GM19043 (cell line): Measurements from ENCODE around the gene CIB4.
"Not testable (repeated sequence)": the region's sequence is repeated elsewhere in the genome, so short reads cannot be mapped to it uniquely, and the experiment has no call there.

ENCODE experiments used
- ATAC-seq: cut with Tn5 transposase; IDR thresholded peaks from one replicate; pipeline ENCODE4 v1.9.1; 2021; ENCODE audit warnings: low read depth; ENCODE audit not compliant: unreplicated experiment

CIB4 gene

DNA sequence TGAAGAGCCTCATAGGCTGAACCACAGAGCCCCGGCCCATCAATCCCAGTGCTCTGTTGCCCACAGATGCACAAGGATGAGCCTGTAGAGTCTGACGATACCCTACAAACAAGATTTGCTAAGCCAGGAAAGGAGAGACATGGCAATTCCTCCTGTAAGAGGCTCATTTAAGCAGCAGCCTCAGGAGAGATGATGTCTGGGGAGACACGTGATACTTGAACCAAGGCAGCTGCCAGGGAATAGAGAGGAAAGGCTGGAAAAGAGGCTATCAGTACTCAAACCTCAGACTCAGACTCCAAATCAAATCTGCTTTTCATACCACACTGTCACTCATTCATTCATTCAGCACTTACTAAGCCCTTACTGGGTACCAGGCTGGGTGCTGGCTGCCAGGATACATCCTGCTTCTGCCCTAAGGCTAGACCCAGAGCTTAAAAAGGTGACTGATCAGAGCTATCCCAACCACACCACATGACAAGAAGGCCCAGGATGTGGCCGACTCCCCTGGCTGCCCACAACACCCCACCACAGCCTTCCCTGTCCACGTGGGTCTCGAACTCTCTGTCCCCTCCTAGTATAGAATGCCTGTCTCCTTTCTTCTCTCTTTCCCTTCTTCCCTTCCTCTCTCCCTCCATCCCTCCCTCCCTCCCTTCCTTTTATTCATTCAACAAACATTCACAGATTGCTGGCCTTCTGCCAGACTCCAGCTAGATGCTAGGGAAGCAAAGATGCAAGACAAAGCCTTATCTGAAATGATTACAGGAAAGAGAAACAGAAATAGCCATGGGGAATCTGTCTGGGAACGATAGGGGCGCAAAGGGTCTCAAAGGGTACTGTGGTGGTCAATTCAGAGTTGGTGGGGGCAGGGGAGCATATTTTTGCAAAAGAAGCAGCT is 27.9 kb upstream of the CIB4 start:
- no peak for ATAC-seq

DNA sequence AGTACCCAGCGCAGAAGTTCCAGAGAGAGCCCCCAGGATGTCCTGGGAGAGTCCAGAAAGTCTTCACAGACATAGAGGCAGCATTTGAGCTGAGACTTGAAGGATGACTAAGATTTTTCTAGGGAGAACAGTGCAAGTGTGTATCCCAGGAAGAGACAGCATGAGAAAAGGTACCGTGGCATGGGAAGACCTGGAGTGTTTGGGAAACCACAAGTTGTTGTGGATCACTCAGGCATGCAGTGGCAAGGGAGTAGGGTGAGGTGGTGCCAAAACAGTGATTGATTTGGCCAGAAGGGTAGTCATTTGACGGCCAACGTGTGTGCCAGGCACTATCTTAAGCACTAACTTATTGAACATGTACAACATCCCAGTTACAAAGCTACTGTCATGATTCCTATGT is 26.9 kb upstream of the CIB4 start:
- no peak for ATAC-seq

DNA sequence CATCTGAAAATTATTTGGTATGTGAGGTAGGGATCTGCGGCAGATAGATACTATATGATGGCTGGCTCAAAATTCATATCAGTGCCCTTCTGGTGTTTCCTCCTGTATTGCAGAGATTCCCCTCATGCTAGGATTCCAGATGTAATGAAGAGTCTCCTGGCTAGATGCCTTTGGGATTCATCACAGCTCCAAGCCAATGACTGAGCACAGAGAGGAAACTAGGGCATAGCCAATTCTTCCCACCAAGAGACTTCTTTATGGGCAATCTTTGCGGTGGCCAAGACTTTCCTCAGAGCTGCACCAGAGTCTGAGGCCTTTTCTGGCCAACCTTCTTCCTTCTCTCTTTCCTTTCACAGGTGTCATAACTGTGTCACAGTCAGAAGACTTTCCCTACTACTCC is 25.5 kb upstream of the CIB4 start:
- no peak for ATAC-seq

DNA sequence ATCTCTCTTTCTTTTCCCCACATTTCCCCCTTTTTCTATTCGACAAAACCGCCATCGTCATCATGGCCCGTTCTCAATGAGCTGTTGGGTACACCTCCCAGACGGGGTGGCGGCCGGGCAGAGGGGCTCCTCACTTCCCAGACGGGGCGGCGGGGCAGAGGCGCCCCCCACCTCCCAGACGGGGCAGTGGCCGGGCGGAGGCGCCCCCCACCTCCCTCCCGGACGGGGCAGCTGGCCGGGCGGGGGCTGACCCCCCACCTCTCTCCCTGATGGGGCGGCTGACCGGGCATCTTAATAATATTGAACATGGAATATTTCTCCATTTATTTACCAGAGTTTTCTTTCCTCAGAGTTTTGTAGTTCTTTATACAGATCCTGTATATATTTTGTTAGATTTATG is 24.1 kb upstream of the CIB4 start:
- not testable (repeated sequence) for ATAC-seq

DNA sequence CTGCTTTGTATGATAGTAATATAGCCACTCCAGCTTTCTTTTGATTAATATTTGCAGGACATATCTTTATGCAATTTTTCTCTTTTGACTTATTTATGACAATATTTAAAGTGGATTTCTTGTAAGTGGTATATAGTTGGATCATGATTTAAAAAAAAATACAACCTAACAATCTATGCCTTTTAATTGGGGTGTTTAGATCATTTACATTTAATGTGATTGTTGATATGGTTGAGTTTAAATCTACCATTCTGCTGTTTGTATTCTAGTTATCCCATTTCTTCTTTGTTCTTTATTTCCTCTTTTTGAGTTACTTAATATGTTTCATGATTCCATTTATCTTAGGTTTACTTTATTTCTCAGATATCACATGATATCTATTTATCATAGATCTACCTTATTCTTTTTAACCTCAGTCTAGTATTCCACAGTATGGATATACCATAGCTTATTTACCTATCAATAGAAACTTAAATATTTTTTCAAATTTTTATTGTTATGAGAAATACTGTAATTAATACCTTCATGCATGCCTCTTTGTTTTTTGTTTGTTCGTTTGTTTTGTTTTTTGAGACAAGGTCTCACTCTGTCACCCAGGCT is 19.3 kb upstream of the CIB4 start:
- no peak for ATAC-seq

DNA sequence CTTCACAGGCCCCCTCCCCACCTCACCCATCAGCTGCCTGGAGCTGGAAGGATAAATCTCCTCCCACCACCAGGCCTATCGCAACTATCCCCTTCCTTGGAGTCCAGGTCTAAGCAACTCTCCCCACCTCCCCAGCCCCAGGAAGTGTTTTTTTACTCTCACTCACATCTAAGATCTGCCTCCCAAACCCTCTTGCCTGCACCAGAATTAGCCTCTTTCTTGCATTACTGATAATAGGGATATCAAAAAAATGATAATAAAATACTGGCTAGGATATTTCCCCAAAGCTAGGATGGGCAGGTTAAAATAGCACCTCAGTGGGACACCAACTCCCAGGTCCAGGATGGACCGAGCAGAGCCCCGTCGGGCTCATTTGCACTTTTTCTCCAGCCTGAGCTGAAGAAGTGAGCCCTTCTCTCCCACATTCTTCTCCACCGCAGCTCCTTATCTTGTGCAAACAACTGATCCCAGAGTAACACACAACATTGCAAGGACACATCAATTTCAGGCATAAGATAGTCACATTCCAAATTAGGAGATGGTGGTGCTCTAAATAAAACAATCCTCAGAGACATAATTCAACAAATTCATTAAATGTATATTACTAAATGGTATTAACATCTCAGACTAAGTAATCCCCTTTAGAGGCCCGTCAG is 17.7 kb upstream of the CIB4 start:
- no peak for ATAC-seq

DNA sequence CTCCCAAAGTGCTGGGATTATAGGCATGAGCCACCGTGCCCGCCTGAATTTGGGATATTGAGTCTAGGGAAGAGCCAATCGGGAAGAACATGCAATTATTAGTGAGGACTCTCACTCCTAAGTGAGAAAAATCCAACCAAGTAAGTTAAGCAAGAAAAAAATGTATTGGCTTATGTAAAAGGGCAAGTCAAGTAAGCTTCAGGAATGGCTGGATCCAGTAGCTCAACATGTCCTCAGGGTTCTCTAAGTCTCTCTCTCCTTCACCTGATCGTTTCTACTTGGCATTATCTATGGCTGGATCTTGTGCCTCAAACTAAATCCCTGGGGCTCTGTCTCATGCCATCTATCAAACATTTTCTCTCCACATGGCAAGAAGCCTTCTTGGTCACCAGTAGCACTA is 16.1 kb upstream of the CIB4 start:
- no peak for ATAC-seq

DNA sequence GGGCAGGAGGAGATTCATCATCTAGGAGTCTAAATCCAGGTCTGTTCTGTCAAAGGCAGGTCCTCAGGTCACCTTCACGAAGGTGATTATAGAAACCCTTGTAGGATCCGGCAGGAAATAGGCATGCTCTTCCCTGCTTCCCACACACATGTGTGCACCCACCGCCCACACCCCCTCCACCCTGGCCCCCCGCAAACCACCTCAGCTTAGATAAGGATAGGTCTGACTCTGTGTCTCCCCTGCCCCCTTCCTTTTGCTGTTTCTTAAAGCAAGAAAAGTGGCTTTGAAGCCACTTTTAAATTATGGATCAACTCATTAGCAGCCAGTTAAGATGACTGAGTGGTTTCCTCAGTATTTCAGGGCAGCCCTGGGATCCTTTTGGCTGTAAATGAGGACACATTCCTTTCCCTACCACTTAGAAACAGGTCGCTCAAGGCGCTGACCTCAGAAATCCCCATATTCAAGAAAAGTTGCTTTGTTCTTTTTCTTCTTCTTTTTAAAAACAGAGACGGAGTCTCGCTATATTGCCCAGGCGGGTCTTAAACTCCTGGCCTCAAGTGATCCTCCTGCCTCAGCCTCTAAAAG is 14.5 kb upstream of the CIB4 start:
- no peak for ATAC-seq

DNA sequence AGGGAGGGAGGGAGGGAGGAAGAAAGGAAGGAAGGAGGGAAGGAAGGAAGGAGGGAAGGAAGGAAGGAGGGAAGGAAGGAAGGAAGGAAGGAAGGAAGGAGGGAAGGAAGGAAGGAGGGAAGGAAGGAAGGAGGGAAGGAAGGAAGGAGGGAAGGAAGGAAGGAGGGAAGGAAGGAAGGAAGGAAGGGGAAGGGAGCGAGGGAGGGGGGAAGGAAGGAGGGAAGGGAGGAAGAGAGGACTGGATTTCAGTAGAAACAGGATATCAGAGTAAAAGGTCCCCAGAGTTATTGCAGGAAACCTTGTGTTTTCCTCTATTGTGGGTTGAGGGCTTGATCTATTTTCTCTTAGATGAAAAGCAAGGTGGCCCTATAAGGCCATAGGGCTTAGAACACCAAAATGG is 14.0 kb upstream of the CIB4 start:
- ATAC-seq = not testable (repeated sequence)

DNA sequence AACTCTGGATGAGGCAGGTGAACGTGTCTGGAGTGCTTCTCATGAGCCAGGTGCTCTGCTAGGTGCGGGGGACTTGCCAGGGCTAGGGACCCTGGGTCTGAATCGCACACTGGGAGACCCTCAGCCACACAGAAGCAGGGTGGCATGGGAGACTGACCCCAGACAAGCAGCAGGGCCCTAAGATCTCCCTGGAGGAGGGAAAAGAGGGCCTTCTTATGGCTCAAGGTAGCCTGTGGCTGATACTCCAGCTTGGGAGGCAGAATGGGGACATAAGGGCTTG is 12.8 kb upstream of the CIB4 start:
- no peak for ATAC-seq

DNA sequence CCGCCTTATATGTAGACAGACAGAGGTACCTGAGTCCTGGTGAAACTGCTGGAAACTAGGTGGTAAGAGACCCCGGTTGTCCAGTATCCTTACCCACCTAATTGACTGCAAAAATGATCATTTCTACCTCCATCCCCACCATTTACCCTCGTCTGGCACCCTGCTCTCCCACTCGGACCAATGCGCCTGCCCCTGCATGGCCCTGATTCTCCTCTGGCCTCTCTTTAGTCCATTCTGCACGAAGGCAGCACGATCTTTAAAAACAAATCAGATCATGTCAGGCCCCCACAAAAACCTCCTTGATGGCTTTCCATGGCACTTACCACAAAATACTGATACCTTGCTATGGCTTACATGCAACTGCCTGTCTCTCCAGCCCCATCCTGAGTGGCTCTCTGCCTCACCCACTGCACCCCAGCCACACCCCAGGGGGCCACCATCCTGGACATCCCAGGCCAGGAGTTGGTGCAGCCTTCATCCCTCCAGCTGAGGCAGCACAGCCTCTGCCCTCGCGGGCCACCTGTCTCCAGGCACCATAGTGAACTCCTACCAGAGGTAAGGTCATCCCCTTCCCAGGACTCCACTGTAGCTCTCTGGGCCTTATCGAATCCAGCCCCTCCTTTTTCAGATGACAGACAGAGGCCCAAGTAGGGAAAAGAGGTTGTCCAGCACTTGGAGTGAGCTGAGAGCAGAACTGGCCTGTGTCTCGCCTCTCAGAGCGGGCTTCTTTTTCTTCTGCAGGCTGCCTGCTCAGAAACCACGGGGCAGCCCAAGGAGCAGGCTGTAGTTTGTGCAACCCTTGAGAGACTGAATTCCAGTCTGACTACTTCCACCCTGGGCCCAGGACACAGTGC is 12.3 kb upstream of the CIB4 start:
- no peak for ATAC-seq

DNA sequence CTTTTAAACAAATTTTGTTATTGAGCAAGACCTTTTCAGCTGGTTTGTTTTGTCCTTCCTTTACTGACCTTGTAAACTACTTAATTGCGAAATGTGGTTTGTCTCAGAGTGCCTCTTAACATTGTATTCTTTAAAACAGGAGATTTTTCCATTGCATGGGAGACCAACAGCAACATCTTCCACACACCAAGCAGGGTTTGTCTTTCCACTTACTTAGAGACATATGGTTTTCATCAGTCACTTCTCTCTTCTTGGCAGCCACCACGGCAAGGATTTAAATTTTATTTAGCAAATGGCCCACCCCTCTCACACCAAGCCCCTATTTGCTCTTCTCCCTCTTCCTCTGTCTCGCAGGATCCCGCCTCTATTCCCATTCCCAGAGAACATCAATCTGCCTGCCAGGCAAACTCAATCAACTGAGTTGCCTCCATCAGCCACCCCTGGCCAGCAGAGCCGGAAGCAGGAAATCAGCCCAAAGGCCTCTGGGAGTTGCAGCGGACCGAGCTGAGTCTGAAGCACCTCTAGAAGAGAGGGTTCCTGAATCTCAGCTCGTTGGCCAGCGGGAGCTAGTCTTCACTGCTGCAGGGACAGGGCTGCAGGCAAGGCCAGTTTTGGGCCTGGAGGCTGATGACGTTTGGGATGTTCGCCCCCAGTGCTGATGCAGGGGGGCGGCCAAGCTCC is 11.3 kb upstream of the CIB4 start:
- no peak for ATAC-seq

DNA sequence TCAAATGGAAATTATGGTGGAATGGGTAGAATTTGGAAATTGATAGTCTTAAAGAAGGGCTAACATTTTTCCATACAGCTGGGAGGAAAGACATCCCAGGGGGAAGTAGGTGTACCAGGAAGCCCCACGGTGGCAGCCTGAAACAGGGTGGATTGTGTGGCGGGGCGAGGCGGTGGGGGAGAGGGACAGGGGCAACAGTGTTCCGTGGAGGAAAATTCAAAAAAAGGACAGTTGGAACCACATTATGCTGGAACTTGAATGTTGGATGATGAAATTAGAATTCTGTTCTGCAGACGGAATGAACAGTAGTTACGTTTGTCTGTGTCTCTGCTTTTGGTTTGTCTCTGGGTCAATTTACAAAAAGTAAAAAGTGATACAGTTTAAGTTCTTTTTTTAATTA is 10.6 kb upstream of the CIB4 start:
- ATAC-seq = no peak

DNA sequence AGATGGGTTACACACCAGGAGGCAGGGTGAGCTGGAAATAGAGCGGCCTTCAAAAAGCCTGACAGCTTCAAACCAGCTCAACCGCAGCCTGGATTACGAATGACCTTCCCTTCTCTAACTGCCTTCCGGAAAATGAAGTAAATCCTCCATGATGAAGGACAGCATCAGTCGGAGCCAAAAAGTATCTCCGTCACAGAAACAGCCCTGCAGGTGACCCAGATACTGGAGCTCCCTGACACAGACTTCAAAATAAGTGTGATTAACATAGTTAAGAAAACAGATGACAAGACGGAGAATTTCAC is 10.3 kb upstream of the CIB4 start:
- no peak for ATAC-seq

DNA sequence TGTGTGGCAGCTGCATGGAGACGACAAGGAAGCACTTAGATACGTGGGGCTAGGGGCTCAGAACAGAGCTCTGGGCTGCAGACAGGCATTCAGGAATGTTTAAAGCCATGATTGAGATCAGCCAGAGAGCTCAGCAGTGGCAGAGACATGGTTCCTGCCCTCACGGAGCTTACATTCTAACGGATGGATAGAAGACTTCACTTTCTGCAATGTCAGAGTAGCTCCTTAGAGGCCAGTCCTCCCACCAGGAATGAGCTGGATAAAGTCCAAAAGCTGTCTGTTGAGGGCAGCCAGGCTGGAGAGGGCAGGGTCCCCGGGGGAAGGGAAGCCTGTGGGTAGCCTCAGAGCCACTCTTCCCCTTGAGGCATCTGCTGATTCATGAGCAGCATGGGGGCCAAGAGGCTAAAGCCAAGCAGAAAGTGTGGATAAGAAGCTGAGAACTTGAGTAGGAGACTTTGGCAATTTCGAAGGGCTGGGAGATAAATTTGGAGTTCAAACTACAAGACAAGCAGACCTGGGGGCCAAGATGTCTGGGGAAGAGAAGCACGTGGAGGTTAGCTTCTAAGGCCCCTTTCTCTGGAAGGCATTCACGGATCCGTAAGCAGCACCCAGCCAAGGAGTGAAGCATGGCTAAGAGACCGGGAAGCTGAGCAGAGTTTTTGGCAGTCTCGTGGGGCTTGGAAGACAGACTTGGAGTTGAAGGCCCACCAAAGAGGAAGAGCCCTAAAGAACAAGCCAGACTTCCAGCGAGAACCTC is 9.7 kb upstream of the CIB4 start:
- ATAC-seq = no peak

DNA sequence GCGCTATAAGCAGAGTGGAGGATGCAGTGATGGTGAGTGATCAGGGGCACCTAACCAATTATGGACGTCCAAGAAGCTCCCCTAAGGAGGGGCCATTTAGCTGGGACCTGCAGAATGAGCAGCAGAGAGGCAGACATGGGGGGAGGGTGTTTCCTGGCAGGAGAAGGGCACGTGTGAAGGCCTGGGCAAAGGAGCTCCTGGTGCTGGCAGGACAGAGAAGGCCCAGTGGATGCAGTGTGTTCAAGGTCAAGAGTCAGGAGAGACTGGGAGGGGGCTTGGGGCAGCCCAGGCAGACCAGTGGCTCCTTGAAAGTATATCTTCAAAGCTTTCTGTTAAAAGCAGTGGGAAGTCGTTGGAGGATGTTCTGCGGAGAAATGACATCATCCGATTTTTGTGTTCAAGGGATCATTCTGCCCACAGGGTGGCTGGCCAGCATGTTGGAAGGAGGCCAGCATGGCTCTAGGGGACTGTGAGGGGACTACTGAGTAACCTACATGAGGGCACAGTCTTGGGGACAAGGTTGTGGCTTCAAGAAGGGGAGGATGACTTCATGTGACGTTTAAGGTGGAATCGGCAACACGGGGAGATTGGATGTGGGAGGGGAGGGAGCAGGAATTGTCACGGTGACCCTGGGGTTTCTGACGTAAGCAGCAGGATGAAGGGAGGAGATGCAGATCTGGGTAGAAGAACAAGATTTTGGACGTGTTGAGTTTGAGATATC is 9.0 kb upstream of the CIB4 start:
- ATAC-seq = no peak

DNA sequence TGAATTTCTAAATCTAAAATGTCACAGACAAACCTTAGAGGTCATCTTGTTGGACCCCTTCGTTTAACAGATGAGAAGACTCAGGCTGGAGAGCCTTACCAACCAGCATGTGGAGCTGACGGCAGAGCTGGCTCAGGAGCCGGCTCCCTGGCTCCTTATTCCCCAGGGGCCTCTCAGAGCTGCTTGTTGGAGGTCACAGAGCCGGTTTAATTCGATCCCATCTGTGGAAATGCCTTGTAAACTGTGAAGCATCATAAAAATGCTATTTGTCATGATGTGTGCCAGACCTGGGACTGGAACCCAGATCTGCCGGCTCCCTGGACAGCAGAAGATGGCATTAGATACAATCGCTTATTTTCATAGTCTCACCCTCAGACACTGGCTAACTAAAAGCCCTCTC is 8.2 kb upstream of the CIB4 start:
- ATAC-seq = no peak

DNA sequence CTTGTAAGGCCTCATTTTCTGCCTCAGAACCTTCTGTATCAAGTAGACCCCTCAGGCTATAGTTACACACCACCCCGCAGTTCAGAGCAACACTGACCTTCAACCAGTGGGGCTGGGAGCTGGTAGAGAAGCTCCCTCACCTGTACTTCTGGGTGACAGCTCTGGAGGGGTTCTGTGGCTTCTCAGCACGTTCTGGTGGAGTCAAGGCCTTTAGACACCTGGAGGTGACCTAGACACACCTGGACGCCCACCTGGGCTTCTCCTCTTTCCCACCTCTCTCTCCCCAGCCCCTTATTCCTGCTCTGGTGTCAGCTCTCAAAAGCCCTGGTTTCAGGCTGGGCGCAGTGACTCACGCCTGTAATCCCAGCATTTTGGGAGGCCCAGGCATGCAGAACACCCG is 7.3 kb upstream of the CIB4 start:
- ATAC-seq = no peak

DNA sequence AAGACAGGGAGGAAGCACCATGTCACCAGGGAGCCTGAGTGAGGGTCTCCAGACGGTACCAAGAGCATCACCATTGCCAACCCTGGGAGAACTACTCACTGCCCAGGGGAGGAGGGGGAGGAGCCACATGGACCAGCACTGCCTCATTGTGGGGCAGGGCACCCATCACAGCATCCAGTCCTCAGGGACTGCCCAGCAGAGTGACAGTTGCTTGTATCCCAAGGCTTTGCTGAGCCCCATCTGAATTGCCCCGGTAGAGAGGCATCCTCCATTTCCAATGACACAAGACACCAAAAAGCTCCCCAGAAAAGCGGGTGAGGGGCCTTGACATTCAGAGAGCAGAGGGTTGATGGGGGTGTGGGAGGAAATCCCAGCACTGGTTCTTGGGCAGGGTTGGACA is 6.8 kb upstream of the CIB4 start:
- ATAC-seq = no peak
